Vagina (tissue), 2 donors: ENCODE data around the gene VNN1. TPM values are rescaled to one million over a fixed set of nuclear protein-coding genes. Genes with fewer than 3 reads are reported as not detected.

ENCODE experiments used
- DNase-seq, 2 donors: peaks; one replicate each; pipeline ENCODE4 v3.0.0-alpha.2; 2017; ENCODE audit errors: extremely low spot score in 2 of 2
- H3K27ac ChIP-seq: fragments of 200-600 bp; sonication (generic); one replicate; pipeline ENCODE4 v1.5.1; 2019
- H3K27me3 ChIP-seq: fragments of 200-600 bp; sonication (generic); one replicate; pipeline ENCODE4 v1.5.1; 2019
- H3K36me3 ChIP-seq, 2 donors: fragments of 200-600 bp; sonication (generic); one replicate each; pipeline ENCODE4 v1.5.1; 2017 to 2019
- H3K4me1 ChIP-seq: fragments of 200-600 bp; sonication (generic); one replicate; pipeline ENCODE4 v1.5.1; 2019
- H3K4me3 ChIP-seq, 2 donors: fragments of 200-600 bp; sonication (generic); 1 replicate in 1 of 2; 2 replicates in 1 of 2; pipeline ENCODE4 v1.5.1; 2016 to 2019
- H3K9me3 ChIP-seq: fragments of 200-600 bp; sonication (generic); one replicate; pipeline ENCODE4 v1.5.1; 2019
- CTCF ChIP-seq, 3 experiments: fragments of 450-650 bp in 2 of 3; fragments of 200-600 bp in 1 of 3; sonication (generic) in 1 of 3; IDR thresholded peaks; one replicate each; pipeline ENCODE4 v1.5.1; 2017 to 2019; ENCODE audit warnings: antibody characterized with exemption in 3 of 3, mild to moderate bottlenecking in 2 of 3, moderate library complexity in 2 of 3
- POLR2A ChIP-seq, 2 donors: fragments of 450-650 bp; IDR thresholded peaks; one replicate each; pipeline ENCODE4 v1.6.1; 2017; ENCODE audit warnings: antibody characterized with exemption in 2 of 2, mild to moderate bottlenecking in 2 of 2, moderate library complexity in 2 of 2
- POLR2AphosphoS5 ChIP-seq, 2 donors: sonication (generic); formaldehyde crosslinking; IDR thresholded peaks; one replicate each; pipeline ENCODE4 v1.9.0; 2017; ENCODE audit warnings: antibody characterized with exemption in 2 of 2, mild to moderate bottlenecking in 2 of 2, low read depth in 1 of 2; ENCODE audit not compliant: insufficient read depth in 1 of 2
- intact Hi-C: fragments of 100-400 bp; cut with DNase I; formaldehyde crosslinking; loops from one replicate; pipeline ENCODE4 v1.15.1; 2023
- total RNA-seq: library from RNA; depleted of rRNA; stranded (reverse); fragments of >200 nt; gene quantifications from one replicate; pipeline ENCODE4 v1.2.3, GENCODE V29; 2016

VNN1 gene
- total RNA-seq, 1 donor from 2014 or later = 2.0 TPM

DNA sequence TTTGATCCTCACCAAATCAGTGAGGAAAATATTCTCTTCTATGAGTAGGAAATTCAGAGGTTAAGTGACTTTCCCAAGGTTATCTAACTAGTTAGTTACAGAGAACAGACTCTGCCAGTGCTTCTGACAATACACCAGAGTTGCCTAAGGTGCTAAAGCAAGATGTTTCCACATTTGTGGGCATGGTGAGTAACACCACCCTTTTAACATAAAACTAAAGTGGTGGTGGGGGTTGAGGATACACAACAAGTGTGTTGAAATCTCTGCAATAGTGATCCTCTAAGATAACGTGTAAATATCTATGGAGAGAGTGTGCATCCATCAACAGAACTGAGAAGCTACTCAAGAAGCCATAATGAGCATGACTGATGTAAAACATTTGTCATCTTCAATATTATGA lies 32.2 kb upstream of the VNN1 start:
- no peaks in the 10 kb centered on the region for H3K9me3 ChIP-seq
- TF ChIP-seq CTCF (IDR thresholded peaks at IDR 0.05) (no peak), POLR2AphosphoS5 (IDR thresholded peaks at IDR 0.05; ENCODE audit: insufficient read depth in 1 of 2, low read depth in 1 of 2) (no peak), POLR2A (IDR thresholded peaks at IDR 0.05) (no peak)

DNA sequence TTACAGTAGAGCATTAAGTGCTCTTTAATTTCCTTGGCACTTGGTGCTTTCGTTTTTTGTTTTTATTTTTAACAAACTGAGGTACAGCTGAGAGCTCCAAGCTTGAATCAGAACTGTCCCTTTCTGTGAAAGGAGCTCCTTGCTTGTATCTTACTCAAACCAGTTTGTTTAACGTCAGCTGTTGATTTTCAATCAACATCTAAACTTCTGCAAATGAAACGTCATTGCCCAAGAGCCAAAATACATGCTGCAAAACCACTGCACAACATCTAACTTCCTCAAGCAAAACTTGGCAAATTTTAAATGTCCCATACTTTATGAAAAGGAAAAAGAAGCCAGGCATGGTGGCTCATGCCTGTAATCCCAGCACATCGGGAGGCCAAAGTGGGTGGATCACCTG lies 28.6 kb upstream of the VNN1 start:
- TF ChIP-seq POLR2AphosphoS5 (IDR thresholded peaks at IDR 0.05; ENCODE audit: insufficient read depth in 1 of 2, low read depth in 1 of 2) (no peak), CTCF (IDR thresholded peaks at IDR 0.05) (no peak), POLR2A (IDR thresholded peaks at IDR 0.05) (no peak)
- H3K27ac ChIP-seq = no peak overlapping the region

More for the DNA sequence above, 32.2 kb upstream of the VNN1 start:
- H3K27me3 ChIP-seq = no peaks in the 10 kb centered on the region
- no peak overlapping the region for H3K27ac ChIP-seq
- H3K36me3 ChIP-seq = no peaks in the 10 kb centered on the region
- H3K4me3 ChIP-seq = no peak overlapping the region
- intact Hi-C loops = no loop called here
- DNase-seq = no peak
- no peaks in the 10 kb centered on the region for H3K4me1 ChIP-seq

GRCh38 chr6:132741281-132741680 lies 27.4 kb upstream of the VNN1 start:
- no peaks in the 10 kb centered on the region for H3K36me3 ChIP-seq
- no peak for DNase-seq
- no peaks in the 10 kb centered on the region for H3K9me3 ChIP-seq
- no peaks in the 10 kb centered on the region for H3K4me1 ChIP-seq
- no peaks in the 10 kb centered on the region for H3K27me3 ChIP-seq
- TF ChIP-seq POLR2AphosphoS5 (IDR thresholded peaks at IDR 0.05; ENCODE audit: insufficient read depth in 1 of 2, low read depth in 1 of 2) = no peak
- TF ChIP-seq POLR2A (IDR thresholded peaks at IDR 0.05) = no peak
- TF ChIP-seq CTCF (IDR thresholded peaks at IDR 0.05) = no peak
- intact Hi-C loops = no loop called here
- no peak overlapping the region for H3K27ac ChIP-seq
- no peak overlapping the region for H3K4me3 ChIP-seq

More for the DNA sequence above, 28.6 kb upstream of the VNN1 start:
- Histone ChIP-seq H3K27me3 (no peaks in the 10 kb centered on the region), H3K36me3 (no peaks in the 10 kb centered on the region), H3K9me3 (no peaks in the 10 kb centered on the region), H3K4me3 (no peak overlapping the region), H3K4me1 (no peaks in the 10 kb centered on the region)
- no peak for DNase-seq
- intact Hi-C loops = no loop called here

- intact Hi-C loops = no loop called here
- Histone ChIP-seq H3K27me3 (no peaks in the 10 kb centered on the region), H3K36me3 (no peaks in the 10 kb centered on the region), H3K9me3 (no peaks in the 10 kb centered on the region), H3K4me1 (no peaks in the 10 kb centered on the region), H3K4me3 (no peak overlapping the region), H3K27ac (no peak overlapping the region)
- DNase-seq = no peak
- TF ChIP-seq POLR2AphosphoS5 (IDR thresholded peaks at IDR 0.05; ENCODE audit: insufficient read depth in 1 of 2, low read depth in 1 of 2) (no peak), POLR2A (IDR thresholded peaks at IDR 0.05) (no peak), CTCF (IDR thresholded peaks at IDR 0.05) (no peak)
Observed at GRCh38 chr6:132736239-132736638, 22.4 kb upstream of the VNN1 start.

- H3K4me1 ChIP-seq = no peaks in the 10 kb centered on the region
- H3K27me3 ChIP-seq = no peaks in the 10 kb centered on the region
- H3K4me3 ChIP-seq = no peak overlapping the region
- H3K27ac ChIP-seq = no peak overlapping the region
- no peaks in the 10 kb centered on the region for H3K9me3 ChIP-seq
- no peaks in the 10 kb centered on the region for H3K36me3 ChIP-seq
- intact Hi-C loops = no loop called here
- no peak for TF ChIP-seq CTCF (IDR thresholded peaks at IDR 0.05)
- no peak for TF ChIP-seq POLR2A (IDR thresholded peaks at IDR 0.05)
- no peak for TF ChIP-seq POLR2AphosphoS5 (IDR thresholded peaks at IDR 0.05; ENCODE audit: insufficient read depth in 1 of 2, low read depth in 1 of 2)
- no peak for DNase-seq
Observed at GRCh38 chr6:132734694-132735236, 20.9 kb upstream of the VNN1 start.
